ENCODE measurements around the gene ZNF439.

- no peak for TF ChIP-seq CTCF (IDR thresholded peaks at IDR 0.05 in 4 of 5, conservative IDR thresholded peaks at IDR 0.05 in 1 of 5)
- no peak for TF ChIP-seq POLR2A (IDR thresholded peaks at IDR 0.05)
These were observed 4.8 kb upstream of the ZNF439 start for GRCh38 chr19:11843722-11844121.
